HCT116 (cell line): ENCODE measurements around the gene DDHD1. TPM values are rescaled to one million over a fixed set of nuclear protein-coding genes. Genes with fewer than 3 reads are reported as not detected.

Experiments used
- ATAC-seq: fragments of 200-7000 bp; cut with Tn5 transposase; 2 replicates; pipeline ENCODE4 v1.9.1; 2020; ENCODE audit warnings: mild to moderate bottlenecking, moderate library complexity
- BruUV-seq: library from RNA; stranded (reverse); fragments of 400-500 nt; replicated peaks from 2 replicates; lab custom pipeline; 2021; lab: Mats Ljungman, UMichigan
- CTCF ChIA-PET: fragments of 300-600 bp; sonication (Branson Sonifier 250); formaldehyde crosslinking; loops from one replicate; lab custom pipeline; 2021; ENCODE audit warnings: antibody characterized with exemption; lab: Charles Lee
- POLR2A ChIA-PET: fragments of 300-600, 350-600 bp; sonication (Branson Sonifier 250); formaldehyde crosslinking; loops from one replicate; lab custom pipeline; 2021; ENCODE audit warnings: antibody characterized with exemption; lab: Charles Lee
- RAD21 ChIA-PET, 2 experiments: fragments of 300-600 bp; sonication (Branson Sonifier 250); formaldehyde crosslinking; loops; one replicate each; lab custom pipeline; 2023; ENCODE audit warnings: low total read pairs in 2 of 2; ENCODE audit not compliant: uncharacterized antibody in 2 of 2, unreplicated experiment in 2 of 2, low non-redundant PET in 1 of 2; lab: Charles Lee
- DNase-seq: peaks from one replicate; pipeline ENCODE4 v3.0.0-alpha.2; 2010; ENCODE audit warnings: low read depth, low spot score
- H2AFZ ChIP-seq: fragments of 200-600 bp; shearing (Covaris generic), sonication (generic); 2 replicates; pipeline ENCODE4 v1.6.1; 2017; ENCODE audit warnings: low read depth, mixed run types, mixed read lengths, antibody characterized with exemption, low read length; ENCODE audit not compliant: poor library complexity, severe bottlenecking
- H3K27ac ChIP-seq: 2 replicates; pipeline ENCODE4 v1.5.1; 2012; ENCODE audit warnings: low read depth, low read length
- H3K27me3 ChIP-seq: fragments of 200-600 bp; sonication (generic); 2 replicates; pipeline ENCODE4 v1.6.1; 2016; ENCODE audit warnings: mixed run types, low read length, mixed read lengths; ENCODE audit not compliant: insufficient read depth
- H3K36me3 ChIP-seq, 2 experiments: fragments of 200-500 bp in 1 of 2; fragments of 200-600 bp in 1 of 2; sonication (Bioruptor generic) in 1 of 2; sonication (generic) in 1 of 2; 2 replicates each; pipeline versions ENCODE4 v1.5.1 to v1.6.1; 2014 to 2016; ENCODE audit warnings: low read length in 2 of 2, inconsistent platforms in 1 of 2, mixed read lengths in 1 of 2, mixed run types in 1 of 2; ENCODE audit not compliant: insufficient read depth in 2 of 2, control insufficient read depth in 1 of 2
- H3K4me1 ChIP-seq, 2 experiments: fragments of 200-600 bp in 1 of 2; sonication (generic) in 1 of 2; 2 replicates each; pipeline versions ENCODE4 v1.5.1 to v1.6.1; 2012 to 2017; ENCODE audit warnings: low read length in 2 of 2, inconsistent platforms in 1 of 2, mild to moderate bottlenecking in 1 of 2, mixed read lengths in 1 of 2, mixed run types in 1 of 2, moderate library complexity in 1 of 2; ENCODE audit not compliant: insufficient read depth in 2 of 2, control insufficient read depth in 1 of 2
- H3K4me2 ChIP-seq: fragments of 200-600 bp; sonication (generic); 2 replicates; pipeline ENCODE4 v1.6.1; 2017; ENCODE audit warnings: mixed run types, low read length, mixed read lengths
- H3K4me3 ChIP-seq, 2 experiments: fragments of 200-600 bp in 1 of 2; sonication (generic) in 1 of 2; replicated peaks in 1 of 2; 2 replicates each; pipeline ENCODE4 v1.5.1; 2011 to 2016; ENCODE audit warnings: low read length in 2 of 2, control low read depth in 1 of 2, low read depth in 1 of 2, mild to moderate bottlenecking in 1 of 2, mixed read lengths in 1 of 2, mixed run types in 1 of 2
- H3K79me2 ChIP-seq: fragments of 200-600 bp; sonication (generic); 2 replicates; pipeline ENCODE4 v1.6.1; 2017; ENCODE audit warnings: mild to moderate bottlenecking, mixed run types, low read length, moderate library complexity, mixed read lengths; ENCODE audit not compliant: insufficient read depth
- H3K9ac ChIP-seq: fragments of 200-600 bp; sonication (generic); 2 replicates; pipeline ENCODE4 v1.6.1; 2016; ENCODE audit warnings: low read length, mixed read lengths
- H3K9me2 ChIP-seq: fragments of 200-600 bp; sonication (generic), shearing (Covaris generic); 2 replicates; pipeline ENCODE4 v1.6.1; 2017; ENCODE audit warnings: mixed run types, mild to moderate bottlenecking, moderate library complexity; ENCODE audit not compliant: insufficient read depth
- H3K9me3 ChIP-seq, 2 experiments: fragments of 200-500 bp in 1 of 2; fragments of 200-600 bp in 1 of 2; sonication (Bioruptor generic) in 1 of 2; sonication (generic) in 1 of 2; 2 replicates each; pipeline ENCODE4 v1.6.1; 2014 to 2017; ENCODE audit warnings: low read length in 2 of 2, mixed read lengths in 2 of 2, inconsistent platforms in 1 of 2, low read depth in 1 of 2, mild to moderate bottlenecking in 1 of 2, mixed run types in 1 of 2, moderate library complexity in 1 of 2; ENCODE audit not compliant: control insufficient read depth in 1 of 2, insufficient read depth in 1 of 2
- H4K20me1 ChIP-seq: fragments of 200-600 bp; sonication (generic), shearing (Covaris generic); 2 replicates; pipeline ENCODE4 v1.6.1; 2017; ENCODE audit warnings: mixed run types, mild to moderate bottlenecking, moderate library complexity; ENCODE audit not compliant: insufficient read depth
- CBX3 ChIP-seq: IDR thresholded peaks from 2 replicates; pipeline ENCODE4 v1.6.1; 2012; ENCODE audit warnings: low read depth
- CEBPB ChIP-seq: IDR thresholded peaks from 2 replicates; pipeline ENCODE4 v1.6.1; 2012; ENCODE audit warnings: low read depth
- CTCF ChIP-seq, 3 experiments: fragments of 200-600 bp in 1 of 3; sonication (generic) in 1 of 3; IDR thresholded peaks in 2 of 3; conservative IDR thresholded peaks in 1 of 3; 2 replicates each; pipeline ENCODE4 v1.5.1; 2012 to 2017; ENCODE audit warnings: low read depth in 2 of 3, low read length in 2 of 3, antibody characterized with exemption in 1 of 3, borderline replicate concordance in 1 of 3, control low read depth in 1 of 3, mild to moderate bottlenecking in 1 of 3, mixed read lengths in 1 of 3, mixed run types in 1 of 3, moderate library complexity in 1 of 3; ENCODE audit not compliant: insufficient read depth in 1 of 3
- EZH2phosphoT487 ChIP-seq: fragments of 200-600 bp; IDR thresholded peaks from 2 replicates; pipeline ENCODE4 v1.6.1; 2018; ENCODE audit warnings: antibody characterized with exemption, borderline replicate concordance
- FOSL1 ChIP-seq: IDR thresholded peaks from 2 replicates; pipeline ENCODE4 v1.6.1; 2012; ENCODE audit warnings: low read depth
- POLR2AphosphoS5 ChIP-seq: IDR thresholded peaks from 2 replicates; pipeline ENCODE4 v1.6.1; 2011; ENCODE audit warnings: mild to moderate bottlenecking, low read depth, low read length, moderate library complexity
- RAD21 ChIP-seq: IDR thresholded peaks from 2 replicates; pipeline ENCODE4 v1.6.1; 2012; ENCODE audit warnings: low read depth, mild to moderate bottlenecking
- REST ChIP-seq: IDR thresholded peaks from 2 replicates; pipeline ENCODE4 v1.6.1; 2012; ENCODE audit warnings: low read depth
- SP1 ChIP-seq: IDR thresholded peaks from 2 replicates; pipeline ENCODE4 v1.6.1; 2012; ENCODE audit warnings: low read depth
- SRF ChIP-seq: IDR thresholded peaks from 2 replicates; pipeline ENCODE4 v1.6.1; 2012; ENCODE audit warnings: low read depth
- ZFX ChIP-seq: fragments of 450-650 bp; IDR thresholded peaks from 2 replicates; pipeline ENCODE4 v1.6.1; 2017
- ZNF274 ChIP-seq: fragments of 200-500 bp; sonication (Bioruptor generic); IDR thresholded peaks from 2 replicates; pipeline ENCODE4 v1.6.1; 2014; ENCODE audit warnings: mild to moderate bottlenecking, low read depth, low read length, inconsistent platforms
- intact Hi-C: fragments of 100-400 bp; cut with micrococcal nuclease; formaldehyde crosslinking; loops from 2 replicates; pipeline ENCODE4 v1.10.0; 2022
- total RNA-seq: library from RNA; stranded (reverse); gene quantifications from one replicate; pipeline ENCODE4 v1.2.1, GENCODE V29; 2021; ENCODE audit not compliant: unreplicated experiment
- TF ChIP-seq, protein P1 (sequence below): IDR thresholded peaks from 2 replicates; pipeline ENCODE4 v1.6.1; 2011; ENCODE audit warnings: mild to moderate bottlenecking, low read length, moderate library complexity; ENCODE audit not compliant: insufficient replicate concordance; ENCODE audit errors: extremely low read depth

Gene DDHD1
- total RNA-seq, 1 experiment from 2014 or later: 26.9 TPM

GRCh38 chr14:53190938-53191337, 37.8 kb upstream of the DDHD1 start:
- ATAC-seq (no peak), DNase-seq (no peak)
- no peaks in the 10 kb centered on the region for H4K20me1 ChIP-seq
- H3K9me3 ChIP-seq: no peaks in the 10 kb centered on the region
- no peak overlapping the region for H3K4me3 ChIP-seq
- POLR2A ChIA-PET: no interaction called here
- no peaks in the 10 kb centered on the region for H3K9me2 ChIP-seq
- RAD21 ChIA-PET: no interaction called here
- H3K9ac ChIP-seq: no peak overlapping the region
- CTCF ChIA-PET: no interaction called here
- H3K27me3 ChIP-seq: no peaks in the 10 kb centered on the region
- no peaks in the 10 kb centered on the region for H3K4me1 ChIP-seq
- no peaks in the 10 kb centered on the region for H3K36me3 ChIP-seq
- no TSS peak for BruUV-seq
- intact Hi-C loops: no loop called here
- TF ChIP-seq ZFX: no peak
- no peak for TF ChIP-seq RAD21
- H3K4me2 ChIP-seq: no peak overlapping the region
- H3K79me2 ChIP-seq: no peaks in the 10 kb centered on the region
- no peak overlapping the region for H3K27ac ChIP-seq
- no peak overlapping the region for H2AFZ ChIP-seq

GRCh38 chr14:53187921-53188463, 34.9 kb upstream of the DDHD1 start:
- no peaks in the 10 kb centered on the region for H3K79me2 ChIP-seq
- no peaks in the 10 kb centered on the region for H3K9me3 ChIP-seq
- H3K27me3 ChIP-seq: no peaks in the 10 kb centered on the region
- H2AFZ ChIP-seq: no peak overlapping the region
- H3K4me1 ChIP-seq: peaks cover 5 to 11% of the 10 kb centered on the region in 2 experiments; a peak in 2 of 4 replicates
- no peak overlapping the region for H3K9ac ChIP-seq
- no peak overlapping the region for H3K4me2 ChIP-seq
- no peak overlapping the region for H3K4me3 ChIP-seq
- H3K36me3 ChIP-seq: no peaks in the 10 kb centered on the region
- H3K9me2 ChIP-seq: no peaks in the 10 kb centered on the region
- ATAC-seq (no peak), DNase-seq (no peak)
- H4K20me1 ChIP-seq: no peaks in the 10 kb centered on the region
- intact Hi-C loops: no loop called here
- no TSS peak for BruUV-seq
- RAD21 ChIA-PET: no interaction called here
- POLR2A ChIA-PET: no interaction called here
- CTCF ChIA-PET: no interaction called here
- no peak overlapping the region for H3K27ac ChIP-seq
- TF ChIP-seq EZH2phosphoT487 (no peak), CTCF (IDR thresholded peaks at IDR 0.05 in 2 of 3, conservative IDR thresholded peaks at IDR 0.05 in 1 of 3; ENCODE audit: borderline replicate concordance in 1 of 3, insufficient read depth in 1 of 3, low read depth in 2 of 3, low read length in 2 of 3) (no peak), ZFX (no peak), CEBPB (no peak), SRF (no peak), ZNF274 (no peak), REST (no peak), POLR2AphosphoS5 (no peak), SP1 (no peak), CBX3 (no peak), FOSL1 (no peak)
- TF ChIP-seq, protein P1, sequence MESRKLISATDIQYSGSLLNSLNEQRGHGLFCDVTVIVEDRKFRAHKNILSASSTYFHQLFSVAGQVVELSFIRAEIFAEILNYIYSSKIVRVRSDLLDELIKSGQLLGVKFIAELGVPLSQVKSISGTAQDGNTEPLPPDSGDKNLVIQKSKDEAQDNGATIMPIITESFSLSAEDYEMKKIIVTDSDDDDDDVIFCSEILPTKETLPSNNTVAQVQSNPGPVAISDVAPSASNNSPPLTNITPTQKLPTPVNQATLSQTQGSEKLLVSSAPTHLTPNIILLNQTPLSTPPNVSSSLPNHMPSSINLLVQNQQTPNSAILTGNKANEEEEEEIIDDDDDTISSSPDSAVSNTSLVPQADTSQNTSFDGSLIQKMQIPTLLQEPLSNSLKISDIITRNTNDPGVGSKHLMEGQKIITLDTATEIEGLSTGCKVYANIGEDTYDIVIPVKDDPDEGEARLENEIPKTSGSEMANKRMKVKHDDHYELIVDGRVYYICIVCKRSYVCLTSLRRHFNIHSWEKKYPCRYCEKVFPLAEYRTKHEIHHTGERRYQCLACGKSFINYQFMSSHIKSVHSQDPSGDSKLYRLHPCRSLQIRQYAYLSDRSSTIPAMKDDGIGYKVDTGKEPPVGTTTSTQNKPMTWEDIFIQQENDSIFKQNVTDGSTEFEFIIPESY: no peak
